Measurements from ENCODE around the gene CHSY3.
"Not testable (repeated sequence)": the region's sequence is repeated elsewhere in the genome, so short reads cannot be mapped to it uniquely, and the experiment has no call there.

The CHSY3 gene

DNA sequence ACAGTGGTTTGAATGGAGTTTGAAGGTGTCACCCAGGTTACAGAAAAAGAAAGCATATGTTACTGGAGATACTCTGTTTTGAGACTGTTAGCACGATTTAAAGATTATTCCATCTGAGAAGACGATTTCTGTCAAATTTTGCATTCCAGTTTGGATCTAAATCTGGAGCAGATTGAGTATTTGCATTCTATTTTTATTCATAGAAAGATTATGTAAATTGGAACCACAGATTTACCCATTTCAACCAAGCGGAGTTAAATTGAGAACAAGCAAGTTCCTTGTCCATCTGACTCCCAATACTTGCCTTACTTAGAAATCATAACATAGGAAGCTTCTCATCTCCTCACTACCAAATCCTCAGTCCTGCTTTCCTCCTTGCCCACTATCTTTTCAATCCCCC is 255.7 kb downstream of the CHSY3 start:
- DNase-seq (ENCODE audit: low read depth, low spot score): no peak

DNA sequence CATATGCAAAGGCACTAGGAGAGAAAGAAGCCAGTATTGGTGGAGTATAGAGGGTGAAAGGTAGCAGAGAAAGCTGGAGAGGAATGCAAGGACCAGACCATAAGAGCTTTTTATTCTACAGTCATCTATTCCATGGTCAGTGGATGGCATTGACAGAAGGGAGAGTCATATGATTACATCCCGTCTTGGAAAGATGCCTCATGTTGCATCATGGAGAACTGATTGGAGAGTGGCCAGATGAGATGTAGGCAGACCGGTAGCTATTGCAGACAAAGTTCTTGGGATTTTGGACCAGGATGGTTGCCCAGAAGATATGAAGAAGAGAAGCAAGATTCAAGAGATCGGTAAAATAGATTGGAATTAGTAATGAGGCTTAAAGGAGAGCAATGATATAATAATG is 260.7 kb downstream of the CHSY3 start:
- DNase-seq (ENCODE audit: low read depth, low spot score): no peak

DNA sequence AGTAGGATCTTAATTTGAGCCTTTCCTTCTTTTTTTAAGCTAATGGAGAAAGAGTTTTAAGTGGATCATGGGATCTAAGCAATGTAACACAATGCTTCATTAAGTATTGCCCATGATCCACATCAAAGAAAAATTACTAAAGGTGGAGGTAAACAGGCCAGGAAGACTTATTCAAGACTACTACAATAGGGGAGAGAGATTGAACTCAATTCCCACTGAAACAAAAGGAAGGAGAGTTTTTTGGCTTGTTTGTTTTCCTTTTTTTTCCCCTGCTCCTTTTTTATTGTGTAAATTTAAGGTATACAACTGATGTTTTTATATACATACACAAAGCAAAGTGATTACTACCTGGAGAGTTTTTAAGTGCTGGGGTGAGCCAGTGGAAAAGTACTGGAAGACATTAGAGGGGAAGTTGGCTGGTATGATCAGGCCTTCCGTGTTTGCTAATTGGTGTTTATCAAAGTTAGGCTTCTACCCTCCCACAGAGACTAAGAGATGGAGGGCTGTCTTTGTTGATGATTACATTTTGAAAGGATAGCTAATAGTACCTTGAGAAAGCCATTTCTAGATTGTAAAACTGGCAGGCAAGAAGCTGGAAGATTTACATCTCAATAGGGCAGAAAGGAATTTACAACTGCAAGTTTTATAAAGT is 262.7 kb downstream of the CHSY3 start:
- no peak for DNase-seq (ENCODE audit: low read depth, low spot score)

DNA sequence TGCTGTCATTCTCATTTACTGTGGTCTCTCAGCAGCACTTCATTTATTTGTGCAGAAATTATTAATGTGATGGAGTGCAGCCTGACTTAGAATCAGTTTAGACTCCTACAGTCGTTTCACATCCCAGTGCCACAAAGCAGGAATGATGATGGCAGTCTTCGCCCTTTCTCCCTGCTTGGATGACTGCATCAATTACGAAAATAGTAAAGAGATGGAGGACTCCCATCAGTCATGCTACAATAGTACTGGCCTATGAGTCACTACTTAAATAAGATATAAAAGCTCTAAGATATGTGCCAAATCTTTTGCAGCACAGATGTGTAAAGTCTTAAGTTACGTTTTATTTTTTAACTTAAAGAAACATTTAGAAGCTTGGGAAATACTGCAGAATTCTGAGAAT is 263.9 kb downstream of the CHSY3 start:
- no peak for DNase-seq (ENCODE audit: low read depth, low spot score)

DNA sequence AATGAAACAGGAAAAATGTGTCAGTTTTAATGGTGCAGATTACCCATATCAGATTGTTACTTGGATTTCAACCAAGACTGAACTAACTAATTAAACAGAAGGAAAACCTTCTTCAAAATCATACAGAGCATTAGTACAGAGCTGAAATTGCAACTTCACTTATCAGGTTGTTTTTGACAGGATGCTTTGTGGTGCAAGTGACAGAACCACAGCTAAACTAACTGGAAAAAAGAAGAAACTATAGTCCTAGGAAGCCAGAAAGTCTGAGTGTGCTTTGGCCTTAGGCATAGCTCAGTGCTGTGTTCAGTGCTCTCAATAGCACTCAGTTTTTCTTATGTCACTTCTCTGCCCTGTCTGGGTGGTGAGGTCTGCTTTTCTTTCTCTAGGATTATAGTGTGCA is 267.4 kb downstream of the CHSY3 start:
- DNase-seq (ENCODE audit: low read depth, low spot score): no peak

DNA sequence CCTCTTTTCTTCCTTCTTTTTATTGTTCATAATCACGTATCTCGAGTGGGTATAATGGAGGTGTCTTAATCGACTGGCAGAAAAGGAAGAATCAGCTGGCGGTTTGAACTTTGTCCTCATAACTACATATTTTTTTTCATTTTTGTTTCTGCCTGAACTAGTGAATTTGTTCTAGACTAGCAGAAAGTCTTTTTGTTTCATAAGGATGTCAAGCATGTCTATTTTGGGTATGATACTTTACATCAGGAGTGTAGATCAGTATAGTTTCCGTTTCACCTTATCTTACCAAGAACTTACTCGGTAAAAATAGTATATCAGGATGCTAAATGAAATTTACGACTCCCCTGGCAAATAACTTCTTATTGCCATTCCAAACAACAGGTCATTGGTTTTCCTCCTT is 278.9 kb downstream of the CHSY3 start:
- no peak for DNase-seq (ENCODE audit: low read depth, low spot score)

DNA sequence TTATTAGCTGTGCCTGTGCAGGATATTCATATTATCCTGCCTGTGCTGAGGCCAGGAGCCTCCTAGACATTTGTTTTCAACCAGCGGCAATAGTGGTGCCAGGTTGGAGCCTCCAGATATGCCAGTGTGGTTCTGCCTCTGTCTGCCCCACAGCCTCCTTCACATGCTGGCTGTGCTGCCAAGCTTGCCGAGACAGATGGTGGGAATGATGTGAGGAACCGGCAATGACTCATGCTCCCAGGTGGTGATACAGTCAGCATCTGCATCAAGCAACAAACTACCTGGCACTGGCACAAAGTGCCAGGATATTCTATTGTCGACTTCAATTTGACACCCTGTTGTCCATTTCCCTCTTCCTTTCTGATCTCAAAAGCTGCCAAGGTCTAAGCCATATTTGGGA is 285.7 kb downstream of the CHSY3 start:
- DNase-seq (ENCODE audit: low read depth, low spot score): no peak

DNA sequence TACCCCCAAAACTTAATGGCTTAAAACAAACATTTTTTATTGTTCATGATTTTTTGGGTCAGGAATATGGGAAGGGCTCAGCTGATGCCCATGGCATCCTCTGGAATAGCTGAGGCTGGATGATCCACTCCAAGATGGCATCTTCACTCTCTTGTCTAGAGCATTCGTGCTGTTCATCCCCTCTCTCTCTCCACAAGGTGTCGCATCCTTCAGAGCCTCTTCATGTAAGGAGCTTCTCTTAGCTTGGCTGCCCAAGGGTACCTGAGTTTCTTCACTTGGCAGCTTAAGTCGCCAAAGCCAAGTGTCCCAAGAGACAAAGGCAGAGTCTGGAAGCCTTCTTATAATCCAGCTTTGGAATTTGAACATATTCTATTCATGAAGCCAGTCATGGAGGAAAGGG is 294.7 kb downstream of the CHSY3 start:
- DNase-seq (ENCODE audit: low read depth, low spot score): no peak

DNA sequence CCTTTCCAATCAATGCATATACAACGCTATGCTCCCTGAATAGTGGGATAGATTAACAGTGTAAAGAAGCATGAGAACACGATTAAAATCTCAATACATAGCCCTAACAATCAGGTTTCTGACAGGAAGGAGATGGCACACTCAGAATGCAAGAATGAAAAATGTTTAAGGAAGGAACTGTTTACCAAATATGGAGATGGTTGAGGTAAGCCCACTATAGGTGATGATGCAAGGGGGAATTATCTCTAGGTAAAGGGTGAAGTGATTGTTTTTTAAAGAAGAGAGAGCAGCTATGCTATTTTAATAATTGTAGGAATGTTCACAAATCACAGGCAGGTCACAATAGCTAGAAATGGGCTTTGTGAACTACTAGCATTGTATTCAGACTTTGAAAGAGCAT is 302.4 kb downstream of the CHSY3 start:
- DNase-seq (ENCODE audit: low read depth, low spot score): no peak

DNA sequence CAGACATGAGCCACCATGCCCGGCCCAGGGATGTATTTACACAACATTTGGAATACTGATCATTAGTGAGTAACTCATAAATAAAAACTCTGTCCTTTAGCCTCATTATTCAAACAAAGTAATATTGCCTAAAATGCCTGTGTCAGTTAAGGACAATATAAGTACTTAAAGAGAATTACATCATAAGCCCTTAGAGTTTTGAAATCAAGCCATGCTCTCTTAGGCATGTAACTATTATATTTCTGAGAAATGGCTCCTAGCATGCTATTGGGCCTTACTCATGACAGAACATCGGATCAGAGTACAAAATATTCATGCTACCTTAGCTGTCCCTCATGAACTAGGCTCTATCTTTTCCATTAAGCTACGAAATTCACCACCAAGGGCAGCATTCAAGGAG is 309.3 kb downstream of the CHSY3 start:
- no peak for DNase-seq (ENCODE audit: low read depth, low spot score)

DNA sequence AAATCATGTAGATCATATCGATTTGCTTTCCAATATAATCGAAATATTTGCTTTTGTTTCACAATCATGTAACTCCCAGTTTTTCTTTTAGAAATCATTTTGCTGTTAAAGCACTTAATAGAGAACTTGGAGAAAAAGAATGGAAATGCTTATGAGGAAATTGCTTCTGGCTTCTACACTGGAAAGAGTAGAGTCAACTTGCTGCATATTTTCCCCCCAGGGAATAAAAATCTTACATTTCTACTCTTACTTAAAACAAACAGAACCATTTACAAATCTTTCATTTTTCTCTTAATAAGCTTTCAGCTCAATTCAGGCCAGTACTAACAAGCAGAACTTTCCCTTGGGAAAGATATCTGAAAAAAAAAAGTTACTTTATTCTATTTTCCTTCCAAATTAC is 312.0 kb downstream of the CHSY3 start:
- no peak for DNase-seq (ENCODE audit: low read depth, low spot score)

DNA sequence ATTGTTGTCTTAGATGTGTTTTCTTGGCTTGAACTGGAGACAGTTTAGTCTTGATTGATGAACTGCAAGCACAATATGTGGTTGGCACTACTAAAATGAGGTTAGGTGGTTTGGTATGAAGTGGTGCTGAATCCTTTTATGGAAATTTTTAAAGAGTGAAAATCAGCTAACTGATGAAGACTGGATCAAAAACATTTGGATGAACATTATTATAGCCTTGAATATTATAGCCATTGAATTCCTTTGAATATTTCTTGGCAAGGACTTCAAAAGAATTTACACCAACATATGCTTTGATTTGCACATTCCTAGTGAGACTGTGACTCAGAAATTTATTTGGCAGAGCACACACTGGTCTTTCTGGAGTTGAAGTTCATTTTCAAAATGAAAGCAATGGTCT is 318.3 kb downstream of the CHSY3 start:
- no peak for DNase-seq (ENCODE audit: low read depth, low spot score)

DNA sequence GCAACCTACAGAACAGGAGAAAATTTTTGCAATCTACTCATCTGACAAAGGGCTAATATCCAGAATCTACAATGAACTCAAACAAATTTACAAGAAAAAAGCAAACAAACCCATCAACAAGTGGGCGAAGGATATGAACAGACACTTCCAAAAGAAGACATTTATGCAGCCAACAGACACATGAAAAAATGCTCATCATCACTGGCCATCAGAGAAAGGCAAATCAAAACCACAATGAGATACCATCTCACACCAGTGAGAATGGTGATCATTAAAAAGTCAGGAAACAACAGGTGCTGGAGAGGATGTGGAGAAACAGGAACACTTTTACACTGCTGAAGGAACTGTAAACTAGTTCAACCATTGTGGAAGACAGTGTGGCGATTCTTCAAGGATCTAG is 322.3 kb downstream of the CHSY3 start:
- not testable (repeated sequence) for DNase-seq (ENCODE audit: low read depth, low spot score)

DNA sequence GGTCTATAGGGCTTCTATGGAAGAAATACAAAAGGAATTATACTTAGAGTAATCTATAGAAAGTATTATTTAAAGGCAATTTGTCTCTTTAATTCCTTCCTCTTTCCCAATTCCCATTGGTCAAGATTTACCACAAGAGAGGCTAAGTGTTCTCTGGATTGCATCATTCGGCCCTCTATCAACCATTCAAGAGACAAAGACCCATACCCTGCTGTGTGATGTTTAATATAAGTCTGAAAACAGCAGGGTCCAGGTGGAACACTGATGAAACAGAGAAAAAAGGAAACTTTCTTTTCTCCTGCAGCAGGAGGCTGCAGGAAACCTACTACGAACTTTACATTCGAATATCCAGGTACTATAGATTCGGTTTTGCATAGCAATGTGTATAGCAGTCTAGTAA is 323.4 kb downstream of the CHSY3 start:
- DNase-seq (ENCODE audit: low read depth, low spot score): no peak

DNA sequence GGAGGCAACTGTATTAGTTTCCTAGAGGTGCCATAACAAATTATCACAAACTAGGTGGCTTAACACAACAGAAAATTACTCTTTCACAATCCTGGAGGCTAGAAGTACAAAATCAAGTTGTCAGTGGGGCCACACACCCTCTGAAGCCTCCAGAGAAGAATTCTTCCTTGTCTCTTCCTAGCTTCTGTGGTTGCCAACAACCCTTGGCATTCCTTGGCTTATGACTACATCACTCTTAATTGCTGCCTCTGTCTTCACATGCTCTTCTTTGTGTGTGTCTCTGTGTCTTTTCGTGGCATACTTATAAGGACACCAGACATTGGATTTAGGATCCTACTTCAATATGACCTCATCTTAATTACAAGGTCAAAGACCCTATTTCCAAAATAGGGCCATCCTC is 327.5 kb downstream of the CHSY3 start:
- no peak for DNase-seq (ENCODE audit: low read depth, low spot score)

DNA sequence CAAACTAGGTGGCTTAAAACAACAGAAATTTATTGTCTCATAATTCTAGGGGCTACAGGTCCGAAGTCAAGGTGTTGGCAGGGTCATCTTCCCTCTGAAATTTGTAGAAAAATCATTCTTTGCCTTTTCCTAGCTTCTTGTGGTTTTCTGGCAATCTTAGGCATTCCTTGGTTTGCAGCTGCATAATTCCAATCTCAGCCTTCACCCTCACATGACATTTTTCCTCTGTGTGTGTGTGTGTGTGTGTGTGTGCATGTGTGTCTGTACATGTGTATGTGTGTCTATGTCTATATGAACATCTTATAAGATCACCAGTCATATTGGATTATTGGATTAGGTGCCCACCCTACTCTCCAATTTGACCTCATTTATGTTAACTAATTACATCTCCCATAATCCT is 330.6 kb downstream of the CHSY3 start:
- no peak for DNase-seq (ENCODE audit: low read depth, low spot score)

All from activated naive CD8-positive, alpha-beta T cell treated with anti-CD3 and anti-CD28 coated beads, Interleukin-2, amount 50 U/mL, for 16 hours (primary cell).